HCT116 (cell line): Measurements from ENCODE around the gene RAB21. TPM values are rescaled to one million over a fixed set of nuclear protein-coding genes. Genes with fewer than 3 reads are reported as not detected.

Source experiments
- ATAC-seq: fragments of 200-7000 bp; cut with Tn5 transposase; 2 replicates; pipeline ENCODE4 v1.9.1; 2020; ENCODE audit warnings: mild to moderate bottlenecking, moderate library complexity
- BruUV-seq: library from RNA; stranded (reverse); fragments of 400-500 nt; replicated peaks from 2 replicates; lab custom pipeline; 2021; lab: Mats Ljungman, UMichigan
- CTCF ChIA-PET: fragments of 300-600 bp; sonication (Branson Sonifier 250); formaldehyde crosslinking; loops from one replicate; lab custom pipeline; 2021; ENCODE audit warnings: antibody characterized with exemption; lab: Charles Lee
- POLR2A ChIA-PET: fragments of 300-600, 350-600 bp; sonication (Branson Sonifier 250); formaldehyde crosslinking; loops from one replicate; lab custom pipeline; 2021; ENCODE audit warnings: antibody characterized with exemption; lab: Charles Lee
- RAD21 ChIA-PET, 2 experiments: fragments of 300-600 bp; sonication (Branson Sonifier 250); formaldehyde crosslinking; loops; one replicate each; lab custom pipeline; 2023; ENCODE audit warnings: low total read pairs in 2 of 2; ENCODE audit not compliant: uncharacterized antibody in 2 of 2, unreplicated experiment in 2 of 2, low non-redundant PET in 1 of 2; lab: Charles Lee
- DNase-seq: peaks from one replicate; pipeline ENCODE4 v3.0.0-alpha.2; 2010; ENCODE audit warnings: low read depth, low spot score
- H2AFZ ChIP-seq: fragments of 200-600 bp; shearing (Covaris generic), sonication (generic); 2 replicates; pipeline ENCODE4 v1.6.1; 2017; ENCODE audit warnings: low read depth, mixed run types, mixed read lengths, antibody characterized with exemption, low read length; ENCODE audit not compliant: poor library complexity, severe bottlenecking
- H3K27ac ChIP-seq: 2 replicates; pipeline ENCODE4 v1.5.1; 2012; ENCODE audit warnings: low read depth, low read length
- H3K27me3 ChIP-seq: fragments of 200-600 bp; sonication (generic); 2 replicates; pipeline ENCODE4 v1.6.1; 2016; ENCODE audit warnings: mixed run types, low read length, mixed read lengths; ENCODE audit not compliant: insufficient read depth
- H3K36me3 ChIP-seq, 2 experiments: fragments of 200-500 bp in 1 of 2; fragments of 200-600 bp in 1 of 2; sonication (Bioruptor generic) in 1 of 2; sonication (generic) in 1 of 2; 2 replicates each; pipeline versions ENCODE4 v1.5.1 to v1.6.1; 2014 to 2016; ENCODE audit warnings: low read length in 2 of 2, inconsistent platforms in 1 of 2, mixed read lengths in 1 of 2, mixed run types in 1 of 2; ENCODE audit not compliant: insufficient read depth in 2 of 2, control insufficient read depth in 1 of 2
- H3K4me1 ChIP-seq, 2 experiments: fragments of 200-600 bp in 1 of 2; sonication (generic) in 1 of 2; 2 replicates each; pipeline versions ENCODE4 v1.5.1 to v1.6.1; 2012 to 2017; ENCODE audit warnings: low read length in 2 of 2, inconsistent platforms in 1 of 2, mild to moderate bottlenecking in 1 of 2, mixed read lengths in 1 of 2, mixed run types in 1 of 2, moderate library complexity in 1 of 2; ENCODE audit not compliant: insufficient read depth in 2 of 2, control insufficient read depth in 1 of 2
- H3K4me2 ChIP-seq: fragments of 200-600 bp; sonication (generic); 2 replicates; pipeline ENCODE4 v1.6.1; 2017; ENCODE audit warnings: mixed run types, low read length, mixed read lengths
- H3K4me3 ChIP-seq, 2 experiments: fragments of 200-600 bp in 1 of 2; sonication (generic) in 1 of 2; replicated peaks in 1 of 2; 2 replicates each; pipeline ENCODE4 v1.5.1; 2011 to 2016; ENCODE audit warnings: low read length in 2 of 2, control low read depth in 1 of 2, low read depth in 1 of 2, mild to moderate bottlenecking in 1 of 2, mixed read lengths in 1 of 2, mixed run types in 1 of 2
- H3K79me2 ChIP-seq: fragments of 200-600 bp; sonication (generic); 2 replicates; pipeline ENCODE4 v1.6.1; 2017; ENCODE audit warnings: mild to moderate bottlenecking, mixed run types, low read length, moderate library complexity, mixed read lengths; ENCODE audit not compliant: insufficient read depth
- H3K9ac ChIP-seq: fragments of 200-600 bp; sonication (generic); 2 replicates; pipeline ENCODE4 v1.6.1; 2016; ENCODE audit warnings: low read length, mixed read lengths
- H3K9me2 ChIP-seq: fragments of 200-600 bp; sonication (generic), shearing (Covaris generic); 2 replicates; pipeline ENCODE4 v1.6.1; 2017; ENCODE audit warnings: mixed run types, mild to moderate bottlenecking, moderate library complexity; ENCODE audit not compliant: insufficient read depth
- H3K9me3 ChIP-seq, 2 experiments: fragments of 200-500 bp in 1 of 2; fragments of 200-600 bp in 1 of 2; sonication (Bioruptor generic) in 1 of 2; sonication (generic) in 1 of 2; 2 replicates each; pipeline ENCODE4 v1.6.1; 2014 to 2017; ENCODE audit warnings: low read length in 2 of 2, mixed read lengths in 2 of 2, inconsistent platforms in 1 of 2, low read depth in 1 of 2, mild to moderate bottlenecking in 1 of 2, mixed run types in 1 of 2, moderate library complexity in 1 of 2; ENCODE audit not compliant: control insufficient read depth in 1 of 2, insufficient read depth in 1 of 2
- H4K20me1 ChIP-seq: fragments of 200-600 bp; sonication (generic), shearing (Covaris generic); 2 replicates; pipeline ENCODE4 v1.6.1; 2017; ENCODE audit warnings: mixed run types, mild to moderate bottlenecking, moderate library complexity; ENCODE audit not compliant: insufficient read depth
- CBX3 ChIP-seq: IDR thresholded peaks from 2 replicates; pipeline ENCODE4 v1.6.1; 2012; ENCODE audit warnings: low read depth
- CEBPB ChIP-seq: IDR thresholded peaks from 2 replicates; pipeline ENCODE4 v1.6.1; 2012; ENCODE audit warnings: low read depth
- EGR1 ChIP-seq: IDR thresholded peaks from 2 replicates; pipeline ENCODE4 v1.6.1; 2012; ENCODE audit warnings: low read depth
- ELF1 ChIP-seq: IDR thresholded peaks from 2 replicates; pipeline ENCODE4 v1.6.1; 2012; ENCODE audit warnings: low read depth, borderline replicate concordance
- EZH2 ChIP-seq: fragments of 200-600 bp; sonication (generic); IDR thresholded peaks from 2 replicates; pipeline ENCODE4 v1.6.1; 2017; ENCODE audit warnings: antibody characterized with exemption, mixed run types
- EZH2phosphoT487 ChIP-seq: fragments of 200-600 bp; IDR thresholded peaks from 2 replicates; pipeline ENCODE4 v1.6.1; 2018; ENCODE audit warnings: antibody characterized with exemption, borderline replicate concordance
- JUND ChIP-seq: IDR thresholded peaks from 2 replicates; pipeline ENCODE4 v1.6.1; 2012
- MAX ChIP-seq: IDR thresholded peaks from 2 replicates; pipeline ENCODE4 v1.6.1; 2012
- POLR2A ChIP-seq: IDR thresholded peaks from 2 replicates; pipeline ENCODE4 v1.7.0; 2011; ENCODE audit warnings: borderline replicate concordance; ENCODE audit not compliant: insufficient read depth, insufficient read length; ENCODE audit errors: extremely low read depth
- SIN3A ChIP-seq: IDR thresholded peaks from 2 replicates; pipeline ENCODE4 v1.6.1; 2012; ENCODE audit warnings: low read depth
- SP1 ChIP-seq: IDR thresholded peaks from 2 replicates; pipeline ENCODE4 v1.6.1; 2012; ENCODE audit warnings: low read depth
- SRF ChIP-seq: IDR thresholded peaks from 2 replicates; pipeline ENCODE4 v1.6.1; 2012; ENCODE audit warnings: low read depth
- YY1 ChIP-seq: IDR thresholded peaks from 2 replicates; pipeline ENCODE4 v1.6.1; 2011; ENCODE audit warnings: low read length, low read depth, moderate library complexity, mild to moderate bottlenecking; ENCODE audit not compliant: insufficient replicate concordance; ENCODE audit errors: extremely low read depth
- ZNF274 ChIP-seq: fragments of 200-500 bp; sonication (Bioruptor generic); IDR thresholded peaks from 2 replicates; pipeline ENCODE4 v1.6.1; 2014; ENCODE audit warnings: mild to moderate bottlenecking, low read depth, low read length, inconsistent platforms
- intact Hi-C: fragments of 100-400 bp; cut with micrococcal nuclease; formaldehyde crosslinking; loops from 2 replicates; pipeline ENCODE4 v1.10.0; 2022
- total RNA-seq: library from RNA; stranded (reverse); gene quantifications from one replicate; pipeline ENCODE4 v1.2.1, GENCODE V29; 2021; ENCODE audit not compliant: unreplicated experiment
- TF ChIP-seq, protein P1 (sequence below): IDR thresholded peaks from 2 replicates; pipeline ENCODE4 v1.6.1; 2011; ENCODE audit warnings: mild to moderate bottlenecking, low read length, moderate library complexity; ENCODE audit not compliant: insufficient replicate concordance; ENCODE audit errors: extremely low read depth
- TF ChIP-seq, protein P2 (sequence below), 3 experiments: fragments of 200-600 bp in 1 of 3; sonication (generic) in 1 of 3; IDR thresholded peaks in 2 of 3; conservative IDR thresholded peaks in 1 of 3; 2 replicates each; pipeline ENCODE4 v1.5.1; 2012 to 2017; ENCODE audit warnings: low read depth in 2 of 3, low read length in 2 of 3, antibody characterized with exemption in 1 of 3, borderline replicate concordance in 1 of 3, control low read depth in 1 of 3, mild to moderate bottlenecking in 1 of 3, mixed read lengths in 1 of 3, mixed run types in 1 of 3, moderate library complexity in 1 of 3; ENCODE audit not compliant: insufficient read depth in 1 of 3

RAB21 gene
- total RNA-seq, 1 experiment from 2014 or later: 57.1 TPM

GRCh38 chr12:71721783-71722505 lies 32.7 kb upstream of the RAB21 start:
- RAD21 ChIA-PET: no interaction called here

More at GRCh38 chr12:71721783-71722505, 32.7 kb upstream of the RAB21 start:
- no peak overlapping the region for H3K9ac ChIP-seq
- H3K79me2 ChIP-seq: no peaks in the 10 kb centered on the region
- POLR2A ChIA-PET: no interaction called here
- no peak overlapping the region for H3K27ac ChIP-seq
- intact Hi-C loops: no loop called here
- DNase-seq (no peak), ATAC-seq (no peak)
- no peaks in the 10 kb centered on the region for H3K9me3 ChIP-seq
- H4K20me1 ChIP-seq: no peaks in the 10 kb centered on the region
- no peak overlapping the region for H2AFZ ChIP-seq
- H3K27me3 ChIP-seq: no peaks in the 10 kb centered on the region
- CTCF ChIA-PET: no interaction called here
- no peak overlapping the region for H3K4me2 ChIP-seq
- H3K4me1 ChIP-seq: peaks cover 0 to 16% of the 10 kb centered on the region in 2 experiments; a peak in 2 of 4 replicates
- H3K36me3 ChIP-seq: no peaks in the 10 kb centered on the region
- TF ChIP-seq POLR2A (no peak), JUND (no peak), EZH2phosphoT487 (no peak), CBX3 (no peak), YY1 (no peak), CEBPB (no peak), ZNF274 (no peak), ELF1 (no peak), SP1 (no peak), MAX (no peak), SRF (no peak), EGR1 (no peak), EZH2 (no peak), SIN3A (no peak)
- TF ChIP-seq, protein P1, sequence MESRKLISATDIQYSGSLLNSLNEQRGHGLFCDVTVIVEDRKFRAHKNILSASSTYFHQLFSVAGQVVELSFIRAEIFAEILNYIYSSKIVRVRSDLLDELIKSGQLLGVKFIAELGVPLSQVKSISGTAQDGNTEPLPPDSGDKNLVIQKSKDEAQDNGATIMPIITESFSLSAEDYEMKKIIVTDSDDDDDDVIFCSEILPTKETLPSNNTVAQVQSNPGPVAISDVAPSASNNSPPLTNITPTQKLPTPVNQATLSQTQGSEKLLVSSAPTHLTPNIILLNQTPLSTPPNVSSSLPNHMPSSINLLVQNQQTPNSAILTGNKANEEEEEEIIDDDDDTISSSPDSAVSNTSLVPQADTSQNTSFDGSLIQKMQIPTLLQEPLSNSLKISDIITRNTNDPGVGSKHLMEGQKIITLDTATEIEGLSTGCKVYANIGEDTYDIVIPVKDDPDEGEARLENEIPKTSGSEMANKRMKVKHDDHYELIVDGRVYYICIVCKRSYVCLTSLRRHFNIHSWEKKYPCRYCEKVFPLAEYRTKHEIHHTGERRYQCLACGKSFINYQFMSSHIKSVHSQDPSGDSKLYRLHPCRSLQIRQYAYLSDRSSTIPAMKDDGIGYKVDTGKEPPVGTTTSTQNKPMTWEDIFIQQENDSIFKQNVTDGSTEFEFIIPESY: no peak
- TF ChIP-seq, protein P2, sequence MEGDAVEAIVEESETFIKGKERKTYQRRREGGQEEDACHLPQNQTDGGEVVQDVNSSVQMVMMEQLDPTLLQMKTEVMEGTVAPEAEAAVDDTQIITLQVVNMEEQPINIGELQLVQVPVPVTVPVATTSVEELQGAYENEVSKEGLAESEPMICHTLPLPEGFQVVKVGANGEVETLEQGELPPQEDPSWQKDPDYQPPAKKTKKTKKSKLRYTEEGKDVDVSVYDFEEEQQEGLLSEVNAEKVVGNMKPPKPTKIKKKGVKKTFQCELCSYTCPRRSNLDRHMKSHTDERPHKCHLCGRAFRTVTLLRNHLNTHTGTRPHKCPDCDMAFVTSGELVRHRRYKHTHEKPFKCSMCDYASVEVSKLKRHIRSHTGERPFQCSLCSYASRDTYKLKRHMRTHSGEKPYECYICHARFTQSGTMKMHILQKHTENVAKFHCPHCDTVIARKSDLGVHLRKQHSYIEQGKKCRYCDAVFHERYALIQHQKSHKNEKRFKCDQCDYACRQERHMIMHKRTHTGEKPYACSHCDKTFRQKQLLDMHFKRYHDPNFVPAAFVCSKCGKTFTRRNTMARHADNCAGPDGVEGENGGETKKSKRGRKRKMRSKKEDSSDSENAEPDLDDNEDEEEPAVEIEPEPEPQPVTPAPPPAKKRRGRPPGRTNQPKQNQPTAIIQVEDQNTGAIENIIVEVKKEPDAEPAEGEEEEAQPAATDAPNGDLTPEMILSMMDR (IDR thresholded peaks at IDR 0.05 in 2 of 3, conservative IDR thresholded peaks at IDR 0.05 in 1 of 3; ENCODE audit: borderline replicate concordance in 1 of 3, insufficient read depth in 1 of 3, low read depth in 2 of 3, low read length in 2 of 3): no peak
- no peak overlapping the region for H3K4me3 ChIP-seq
- no peaks in the 10 kb centered on the region for H3K9me2 ChIP-seq
- no TSS peak for BruUV-seq
